GM19467 (cell line): ENCODE measurements around the gene LSM4.
A peak's percentile ranks its signal among the peaks of the same experiment; 100 is the strongest.
"Not testable (repeated sequence)": the region's sequence is repeated elsewhere in the genome, so short reads cannot be mapped to it uniquely, and the experiment has no call there.

ENCODE experiments used
- ATAC-seq: cut with Tn5 transposase; IDR thresholded peaks from one replicate; pipeline ENCODE4 v1.9.1; 2021; ENCODE audit warnings: mild to moderate bottlenecking, moderate library complexity; ENCODE audit not compliant: unreplicated experiment

The LSM4 gene

DNA sequence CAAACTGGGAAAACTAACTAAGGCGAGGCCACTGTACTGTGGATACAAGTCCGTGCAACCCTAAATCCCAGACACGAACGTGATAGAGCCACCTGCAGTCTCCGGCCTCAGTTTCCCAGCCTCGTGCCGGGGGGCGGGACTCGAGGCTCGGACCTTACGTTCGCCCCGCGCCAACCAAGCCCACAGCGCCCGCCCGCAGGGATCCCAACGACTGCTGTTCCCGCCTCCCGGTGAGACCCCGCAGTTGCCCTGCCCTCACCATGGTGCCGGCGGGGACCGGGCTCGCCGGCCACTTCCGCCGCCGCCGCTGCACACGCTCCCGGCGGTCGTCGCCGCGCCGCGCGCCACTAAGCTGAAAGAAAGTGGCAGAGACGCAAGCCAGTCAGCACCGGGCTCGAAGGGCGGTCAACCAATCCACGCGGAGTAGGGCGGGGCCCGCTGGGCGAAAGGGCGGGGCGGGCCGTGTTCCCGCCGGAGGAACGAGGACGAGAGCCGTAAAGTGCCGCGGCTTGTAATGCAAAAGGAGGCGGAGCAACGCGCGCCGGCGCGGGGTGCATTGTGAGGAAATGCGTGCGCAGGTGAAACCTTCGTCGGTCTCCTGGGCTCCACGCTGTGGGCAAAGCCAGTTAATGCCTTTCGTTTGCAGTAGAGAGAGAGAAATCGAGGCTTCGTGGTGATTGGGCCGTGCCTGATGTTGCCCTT is at the start of gene LSM4:
Gene LSM4 (minus strand): TSS at position 318 of the 702 bp plus-strand sequence. CDS start 56 bp downstream, at position 262.
- ATAC-seq, result peak; percentile 93

DNA sequence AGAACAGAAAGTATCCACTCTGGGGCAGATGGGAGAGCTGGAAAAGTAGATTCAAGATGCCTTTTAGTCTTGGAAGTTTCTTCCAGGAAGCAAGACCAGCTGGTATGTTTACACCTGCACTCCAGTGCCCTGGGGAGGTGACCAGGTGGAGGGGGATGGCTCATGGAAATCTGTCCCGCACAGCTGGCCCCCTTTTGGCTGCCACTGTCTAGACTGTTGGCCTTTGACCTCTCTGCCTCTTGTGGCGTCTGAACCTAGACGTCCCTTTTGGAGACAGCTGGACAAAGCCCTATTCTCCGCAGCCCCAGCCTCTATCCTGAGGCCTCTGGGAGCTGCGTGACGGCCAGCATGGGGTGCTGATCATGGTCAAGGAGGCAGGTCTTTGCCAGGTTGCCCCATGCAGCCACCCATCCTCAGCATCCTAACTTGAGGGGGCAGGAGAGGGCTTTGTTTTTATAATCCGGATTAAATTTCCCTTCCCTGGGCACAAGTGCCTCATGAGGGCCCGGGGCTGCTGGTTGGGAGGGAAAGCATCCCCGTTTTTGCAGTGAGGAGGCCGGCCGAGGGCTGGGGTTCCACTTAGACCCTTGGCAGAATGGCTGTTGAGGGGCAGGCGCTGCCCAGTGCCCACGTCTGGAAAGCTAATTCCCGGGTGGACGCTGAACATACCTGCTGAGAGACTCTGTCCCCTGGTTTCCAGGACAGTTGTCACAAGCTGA is 45.8 kb upstream of the LSM4 start:
- ATAC-seq, result no peak

DNA sequence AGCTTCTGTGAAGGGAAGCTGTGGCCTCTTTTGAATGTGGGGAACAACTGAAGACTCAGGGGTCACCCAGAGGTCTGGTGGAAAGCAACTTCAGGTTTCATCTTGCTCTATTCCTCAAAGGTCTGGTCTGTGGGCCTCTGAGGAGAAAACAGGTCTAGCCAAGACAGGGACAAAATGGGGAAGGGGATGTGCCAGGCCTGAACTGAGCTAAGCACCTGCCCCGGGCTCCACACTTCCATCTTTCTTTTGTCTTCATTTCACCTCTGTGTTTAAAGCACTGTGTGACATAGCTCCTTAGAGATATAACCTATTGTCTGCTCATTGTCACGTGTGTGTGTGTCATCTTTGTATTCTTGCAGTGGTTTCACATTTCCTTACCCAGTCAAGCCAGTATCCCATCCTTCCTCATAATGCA is 43.2 kb upstream of the LSM4 start:
- ATAC-seq, result no peak

- no peak for ATAC-seq
Observed at GRCh38 chr19:18364826-18365528, 42.1 kb upstream of the LSM4 start.

- ATAC-seq, result not testable (repeated sequence)
Observed at GRCh38 chr19:18364277-18364825, 41.5 kb upstream of the LSM4 start.

DNA sequence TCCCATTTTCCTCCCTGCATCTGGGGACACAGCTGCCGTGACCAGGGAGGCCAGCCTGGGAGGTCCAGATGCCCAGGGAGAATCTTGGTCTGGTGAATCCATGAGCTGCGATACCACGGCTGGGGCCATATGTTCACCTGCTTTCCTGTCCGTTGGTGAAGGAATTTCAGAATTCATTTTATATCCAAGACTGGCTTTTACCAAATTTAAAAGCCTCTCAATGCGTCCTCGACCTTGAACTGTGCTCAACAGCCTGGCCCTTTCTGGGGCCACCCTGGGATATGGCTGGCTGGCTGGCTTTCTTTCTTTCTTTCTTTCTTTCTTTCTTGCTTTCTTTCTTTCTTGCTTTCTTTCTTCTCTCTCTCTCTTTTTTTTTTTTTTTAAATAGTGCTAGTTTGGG is 40.9 kb upstream of the LSM4 start:
- ATAC-seq, result no peak

DNA sequence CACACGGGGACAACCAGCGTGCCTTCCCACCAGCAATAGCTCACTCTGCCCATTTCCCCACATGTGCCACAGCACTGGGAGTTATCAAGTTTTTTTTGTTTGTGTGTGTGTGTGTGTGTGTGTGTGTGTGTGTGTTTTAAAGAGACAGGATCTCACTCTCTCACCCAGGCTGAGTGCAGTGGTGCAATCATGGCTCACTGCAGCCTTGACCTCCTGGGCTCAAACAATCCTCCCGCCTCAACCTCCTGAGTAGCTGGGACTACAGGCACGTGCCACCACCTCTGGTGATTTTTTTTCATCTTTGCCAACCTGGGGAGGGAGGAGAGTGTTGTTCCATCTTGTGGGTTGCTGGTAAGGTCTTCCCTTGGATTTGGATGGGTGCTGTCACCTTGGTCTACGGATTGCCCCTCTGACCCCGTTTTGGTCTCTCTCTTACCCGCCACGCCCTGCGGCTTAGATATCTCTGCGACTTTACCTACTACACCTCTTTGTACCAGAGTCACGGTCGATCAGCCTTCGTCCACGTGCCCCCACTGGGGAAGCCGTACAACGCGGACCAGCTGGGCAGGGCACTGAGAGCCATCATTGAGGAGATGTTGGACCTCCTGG is 40.2 kb upstream of the LSM4 start:
- ATAC-seq, result no peak

DNA sequence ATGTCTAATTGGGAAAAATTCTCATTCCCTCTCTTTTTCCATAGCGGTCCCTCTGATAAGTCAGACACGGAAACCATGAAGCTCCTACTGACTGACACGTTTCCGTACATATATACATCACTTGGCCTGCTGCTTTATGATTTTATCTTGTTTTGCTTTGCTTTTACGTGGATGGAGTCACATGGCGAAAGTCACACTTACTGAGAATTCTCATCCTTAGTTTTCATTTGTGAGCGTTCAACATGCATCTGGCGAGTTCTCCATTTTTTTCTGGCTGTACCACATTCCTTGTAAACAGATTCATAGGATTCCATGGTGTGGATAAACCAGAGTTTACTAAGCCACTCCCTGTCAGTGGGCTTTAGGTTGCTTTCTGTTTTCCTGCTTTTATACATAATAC is 38.8 kb upstream of the LSM4 start:
- no peak for ATAC-seq

DNA sequence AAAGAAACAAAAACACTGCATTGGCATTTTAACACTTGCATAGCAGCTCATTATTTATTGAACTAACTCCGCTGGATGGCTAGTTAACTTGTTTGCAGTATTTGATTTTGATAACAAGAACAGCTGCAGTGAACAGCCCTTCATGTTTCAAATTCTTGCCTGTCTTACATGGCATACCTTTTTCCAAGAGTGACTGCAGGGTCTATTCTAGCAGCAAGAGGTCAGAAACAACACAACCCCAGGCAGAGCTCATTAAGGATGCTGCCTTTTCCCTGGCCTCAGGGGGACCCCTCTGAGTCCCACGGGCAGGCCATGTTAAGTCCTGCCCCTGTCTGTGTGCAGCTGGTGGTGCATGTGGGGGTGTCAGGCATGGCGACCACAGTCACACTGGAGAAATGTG is 34.2 kb upstream of the LSM4 start:
- no peak for ATAC-seq

DNA sequence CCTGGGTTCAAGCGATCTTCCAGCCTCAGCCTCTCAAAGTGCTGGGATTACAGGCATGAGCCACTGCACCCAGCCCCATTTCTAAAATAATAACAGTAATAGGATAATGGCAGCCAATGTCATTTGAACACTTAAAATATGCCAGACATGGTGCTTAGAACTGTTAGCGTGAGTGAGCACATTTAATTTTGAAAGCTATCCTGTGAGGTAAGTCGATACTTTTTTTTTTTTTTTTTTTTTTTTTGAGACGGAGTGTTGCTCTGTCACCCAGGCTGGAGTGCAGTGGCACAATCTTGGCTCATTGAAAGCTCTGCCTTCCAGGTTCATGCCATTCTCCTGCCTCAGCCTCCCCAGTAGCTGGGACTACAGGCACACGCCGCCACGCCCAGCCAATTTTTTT is 31.9 kb upstream of the LSM4 start:
- ATAC-seq, result not testable (repeated sequence)

GRCh38 chr19:18353378-18354005 is 30.6 kb upstream of the LSM4 start:
- no peak for ATAC-seq

DNA sequence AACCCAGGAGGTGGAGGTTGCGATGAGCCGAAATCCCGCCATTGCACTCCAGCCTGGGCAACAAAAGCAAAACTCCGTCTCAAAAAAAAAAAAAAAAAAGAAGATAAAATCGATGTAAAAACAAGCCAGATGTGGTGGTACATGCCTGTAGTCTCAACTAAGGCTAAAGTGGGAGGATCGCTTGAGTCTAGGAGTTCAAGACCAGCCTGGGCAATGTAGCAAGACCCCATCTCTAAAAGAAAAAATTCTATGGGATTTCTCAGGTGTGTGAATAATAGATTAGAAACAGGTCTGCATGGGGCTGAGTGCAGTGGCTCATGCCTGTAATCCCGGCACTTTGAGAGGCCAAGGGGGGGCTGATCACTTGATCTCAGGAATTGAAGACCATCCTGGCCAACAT is 28.7 kb upstream of the LSM4 start:
- ATAC-seq, result no peak

DNA sequence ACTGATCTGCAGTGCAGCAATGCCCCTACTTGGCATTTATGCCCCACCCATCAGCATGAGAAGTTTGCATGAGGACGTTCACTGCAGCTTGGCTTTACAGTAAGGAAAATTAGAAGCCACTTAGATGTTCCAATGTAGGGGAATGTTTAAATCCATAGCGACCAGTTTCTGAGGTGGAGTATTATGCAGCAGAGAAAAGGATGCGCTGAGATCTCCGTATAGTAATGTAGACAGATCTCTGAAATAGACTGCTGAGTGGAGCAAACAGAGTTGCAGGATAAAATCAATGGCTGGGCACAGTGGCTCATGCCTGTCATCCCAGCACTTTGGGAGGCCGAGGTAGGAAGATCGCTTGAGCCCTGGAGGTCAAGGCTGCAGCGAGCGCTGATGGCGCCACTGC is 27.6 kb upstream of the LSM4 start:
- no peak for ATAC-seq

GRCh38 chr19:18349524-18350128 is 26.8 kb upstream of the LSM4 start:
- ATAC-seq, result no peak

- not testable (repeated sequence) for ATAC-seq
Observed at GRCh38 chr19:18348818-18349339, 26.0 kb upstream of the LSM4 start.

DNA sequence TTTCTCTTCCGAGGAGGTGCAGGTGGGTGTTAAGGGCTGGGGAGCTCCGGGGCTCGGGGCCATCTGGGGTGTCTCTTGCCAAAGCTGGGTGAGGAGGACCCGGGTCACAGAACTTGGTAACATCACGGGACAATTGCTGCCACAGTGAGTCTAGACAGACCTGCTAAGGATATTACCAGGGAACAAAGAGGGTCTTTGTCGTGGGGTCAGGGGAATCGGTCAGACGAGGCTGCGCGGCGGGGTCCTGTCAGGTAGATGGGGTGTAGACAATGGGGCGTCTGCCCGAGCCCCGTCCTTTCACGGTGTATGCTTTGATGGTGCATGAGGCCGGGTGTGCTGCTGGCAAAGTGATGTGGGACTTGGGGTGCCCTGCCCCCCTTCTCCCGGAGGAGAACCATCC is 25.3 kb upstream of the LSM4 start:
- ATAC-seq, result no peak

- no peak for ATAC-seq
Observed at GRCh38 chr19:18346091-18346490, 23.2 kb upstream of the LSM4 start.

- no peak for ATAC-seq
Observed at GRCh38 chr19:18345296-18345695, 22.4 kb upstream of the LSM4 start.

DNA sequence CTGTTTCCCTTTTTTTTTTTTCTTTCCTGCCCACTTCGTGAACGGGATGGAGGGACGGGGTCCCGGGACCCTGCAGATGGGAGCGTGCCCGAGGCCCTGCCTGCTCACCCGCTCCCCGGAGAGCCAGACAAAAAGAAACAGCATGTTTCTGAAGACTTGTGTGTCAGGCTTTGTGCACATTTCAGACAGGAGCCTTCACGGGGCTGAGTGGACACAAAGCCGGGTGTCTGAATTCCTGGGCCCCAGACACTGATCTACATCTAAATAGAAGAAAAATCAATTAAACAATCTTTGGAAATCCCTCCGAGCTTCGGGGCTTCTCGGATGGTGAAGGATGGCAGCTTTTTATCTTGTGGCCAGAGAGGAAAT is 21.7 kb upstream of the LSM4 start:
- no peak for ATAC-seq

DNA sequence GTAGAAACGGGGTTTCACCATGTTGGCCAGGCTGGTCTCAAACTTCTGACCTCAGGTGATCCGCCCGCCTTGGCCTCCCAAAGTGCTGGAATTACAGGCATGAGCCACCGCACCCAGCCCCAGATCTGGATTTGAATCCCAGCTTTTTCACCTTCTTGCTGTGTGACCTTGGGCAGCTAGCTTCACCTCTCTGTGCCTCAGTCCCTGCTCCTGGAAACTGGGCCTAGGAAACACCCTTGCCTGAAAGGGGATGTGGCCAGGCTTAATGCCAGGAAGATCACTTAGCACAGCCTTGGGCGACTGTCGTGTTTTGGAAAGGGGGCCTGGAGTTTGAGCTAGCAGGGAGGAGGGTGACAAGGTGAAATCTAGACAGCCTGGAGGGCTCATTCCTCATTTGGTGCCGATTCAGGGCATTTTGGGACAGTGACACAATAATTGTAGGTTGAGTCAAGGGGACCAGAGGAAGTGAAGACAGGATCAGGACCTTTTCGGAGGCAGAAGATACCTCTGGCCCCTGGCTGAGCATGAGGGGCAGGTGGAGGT is 19.3 kb upstream of the LSM4 start:
- ATAC-seq, result no peak
